Caco-2 (cell line): ENCODE data around the gene PSTK. TPM values are rescaled to one million over a fixed set of nuclear protein-coding genes. Genes with fewer than 3 reads are reported as not detected.

ENCODE experiments used
- BruUV-seq: library from RNA; stranded (reverse); fragments of 400-500 nt; replicated peaks from 2 replicates; lab custom pipeline; 2021; lab: Mats Ljungman, UMichigan
- CTCF ChIA-PET: fragments of 300-600 bp; sonication (Branson Sonifier 250); formaldehyde crosslinking; loops from one replicate; lab custom pipeline; 2022; ENCODE audit warnings: antibody characterized with exemption; lab: Charles Lee
- POLR2A ChIA-PET: fragments of 300-600 bp; sonication (Branson Sonifier 250); formaldehyde crosslinking; loops from one replicate; lab custom pipeline; 2022; ENCODE audit warnings: antibody characterized with exemption; lab: Charles Lee
- DNase-seq, 2 experiments: peaks; one replicate each; pipeline versions ENCODE4 v3.0.0 to v3.0.0-alpha.2; 2020 to 2022
- H3K27me3 ChIP-seq: replicated peaks from 2 replicates; pipeline ENCODE4 v1.6.0; 2011; ENCODE audit warnings: low read length; ENCODE audit not compliant: control insufficient read depth, insufficient read depth
- H3K36me3 ChIP-seq: 2 replicates; pipeline ENCODE4 v1.5.1; 2011; ENCODE audit warnings: low read length; ENCODE audit not compliant: control insufficient read depth, insufficient read depth
- H3K4me1 ChIP-seq: fragments of 250-450 bp; sonication (Bioruptor Pico); 2 replicates; pipeline ENCODE4 v1.5.1; 2020; ENCODE audit warnings: mild to moderate bottlenecking
- H3K4me3 ChIP-seq: 2 replicates; pipeline ENCODE4 v1.5.1; 2011; ENCODE audit warnings: low read depth, mild to moderate bottlenecking, control low read depth, low read length
- H3K9me3 ChIP-seq: fragments of 250-450 bp; sonication (Bioruptor Pico); 2 replicates; pipeline ENCODE4 v1.5.1; 2020; ENCODE audit warnings: mild to moderate bottlenecking, moderate library complexity
- H3K27ac Mint-ChIP-seq: one replicate; pipeline ENCODE4 v1.8.0; 2022; ENCODE audit warnings: mixed read lengths; ENCODE audit not compliant: unreplicated experiment
- H3K27me3 Mint-ChIP-seq: one replicate; pipeline ENCODE4 v1.8.0; 2022; ENCODE audit warnings: mixed read lengths; ENCODE audit not compliant: insufficient read depth, unreplicated experiment
- H3K36me3 Mint-ChIP-seq: one replicate; pipeline ENCODE4 v1.8.0; 2022; ENCODE audit warnings: mild to moderate bottlenecking, mixed read lengths; ENCODE audit not compliant: insufficient read depth, unreplicated experiment
- H3K4me1 Mint-ChIP-seq: one replicate; pipeline ENCODE4 v1.8.0; 2022; ENCODE audit warnings: low read depth, mixed read lengths; ENCODE audit not compliant: unreplicated experiment
- H3K4me3 Mint-ChIP-seq: one replicate; pipeline ENCODE4 v1.8.0; 2022; ENCODE audit warnings: mild to moderate bottlenecking, moderate library complexity, mixed read lengths; ENCODE audit not compliant: unreplicated experiment
- H3K9me3 Mint-ChIP-seq: one replicate; pipeline ENCODE4 v1.8.0; 2022; ENCODE audit warnings: mixed read lengths; ENCODE audit not compliant: unreplicated experiment
- CTCF ChIP-seq, 2 experiments: fragments of 200-600 bp in 1 of 2; IDR thresholded peaks; 1 replicate in 1 of 2; 2 replicates in 1 of 2; pipeline versions ENCODE4 v1.5.1 to v1.8.0; 2011 to 2022; ENCODE audit warnings: antibody characterized with exemption in 1 of 2, control low read depth in 1 of 2, inconsistent platforms in 1 of 2, low read depth in 1 of 2, low read length in 1 of 2, mild to moderate bottlenecking in 1 of 2, moderate library complexity in 1 of 2; ENCODE audit not compliant: insufficient read depth in 1 of 2, severe bottlenecking in 1 of 2, unreplicated experiment in 1 of 2
- intact Hi-C: fragments of 100-400 bp; cut with micrococcal nuclease; formaldehyde crosslinking; loops from one replicate; pipeline ENCODE4 v1.10.0; 2022; ENCODE audit not compliant: unreplicated experiment
- total RNA-seq: library from RNA; stranded (reverse); gene quantifications from 2 replicates; pipeline ENCODE4 v1.2.3, GENCODE V29; 2022

PSTK gene
- total RNA-seq, 1 experiment from 2014 or later, result 8.2 TPM

GRCh38 chr10:122992031-122992585, 11.9 kb downstream of the PSTK start:
- intact Hi-C loops, result no loop called here
- H3K27me3 ChIP-seq, result no peaks in the 10 kb centered on the region
- no peaks in the 10 kb centered on the region for H3K4me1 ChIP-seq
- no peaks in the 10 kb centered on the region for H3K9me3 Mint-ChIP-seq
- no peak for TF ChIP-seq CTCF (IDR thresholded peaks at IDR 0.05; ENCODE audit: insufficient read depth in 1 of 2, low read depth in 1 of 2, low read length in 1 of 2, severe bottlenecking in 1 of 2, unreplicated experiment in 1 of 2)
- DNase-seq, result no peak
- H3K4me1 Mint-ChIP-seq, result no peaks in the 10 kb centered on the region
- peaks cover 12% of the 10 kb centered on the region for H3K36me3 Mint-ChIP-seq
- no TSS peak for BruUV-seq
- H3K4me3 Mint-ChIP-seq, result no peak overlapping the region
- no peaks in the 10 kb centered on the region for H3K9me3 ChIP-seq
- ChIA-PET CTCF (no interaction called here), POLR2A (no interaction called here)
- H3K27ac Mint-ChIP-seq, result no peak overlapping the region
- no peaks in the 10 kb centered on the region for H3K36me3 ChIP-seq
- no peak overlapping the region for H3K4me3 ChIP-seq
- no peaks in the 10 kb centered on the region for H3K27me3 Mint-ChIP-seq

GRCh38 chr10:122993797-122994336, 13.7 kb downstream of the PSTK start:
- ChIA-PET CTCF (no interaction called here), POLR2A (no interaction called here)
- H3K9me3 ChIP-seq, result no peaks in the 10 kb centered on the region
- H3K4me1 ChIP-seq, result no peaks in the 10 kb centered on the region
- no peak for DNase-seq
- H3K36me3 ChIP-seq, result no peaks in the 10 kb centered on the region
- no peak for TF ChIP-seq CTCF (IDR thresholded peaks at IDR 0.05; ENCODE audit: insufficient read depth in 1 of 2, low read depth in 1 of 2, low read length in 1 of 2, severe bottlenecking in 1 of 2, unreplicated experiment in 1 of 2)
- Mint-ChIP-seq H3K36me3 (peaks cover 12% of the 10 kb centered on the region), H3K4me3 (no peak overlapping the region), H3K27me3 (no peaks in the 10 kb centered on the region), H3K4me1 (no peaks in the 10 kb centered on the region), H3K9me3 (no peaks in the 10 kb centered on the region), H3K27ac (no peak overlapping the region)
- no TSS peak for BruUV-seq
- H3K4me3 ChIP-seq, result no peak overlapping the region
- intact Hi-C loops, result no loop called here
- no peaks in the 10 kb centered on the region for H3K27me3 ChIP-seq

GRCh38 chr10:122995936-122996335, 15.7 kb downstream of the PSTK start:
- BruUV-seq, result no TSS peak
- Mint-ChIP-seq H3K27ac (no peak overlapping the region), H3K36me3 (peaks cover 6% of the 10 kb centered on the region), H3K9me3 (no peaks in the 10 kb centered on the region), H3K4me1 (no peaks in the 10 kb centered on the region), H3K27me3 (no peaks in the 10 kb centered on the region), H3K4me3 (no peak overlapping the region)
- H3K9me3 ChIP-seq, result no peaks in the 10 kb centered on the region
- intact Hi-C loops, result no loop called here
- ChIA-PET POLR2A (no interaction called here), CTCF (no interaction called here)
- no peak for TF ChIP-seq CTCF (IDR thresholded peaks at IDR 0.05; ENCODE audit: insufficient read depth in 1 of 2, low read depth in 1 of 2, low read length in 1 of 2, severe bottlenecking in 1 of 2, unreplicated experiment in 1 of 2)
- H3K4me3 ChIP-seq, result no peak overlapping the region
- H3K27me3 ChIP-seq, result no peaks in the 10 kb centered on the region
- DNase-seq, result no peak
- H3K4me1 ChIP-seq, result no peaks in the 10 kb centered on the region
- no peaks in the 10 kb centered on the region for H3K36me3 ChIP-seq
